GM18909 (cell line): ENCODE data around the gene ADSL.

Experiments used
- ATAC-seq: cut with Tn5 transposase; IDR thresholded peaks from one replicate; pipeline ENCODE4 v1.9.1; 2021; ENCODE audit warnings: mild to moderate bottlenecking; ENCODE audit not compliant: unreplicated experiment, poor library complexity

ADSL gene

GRCh38 chr22:40415531-40416266 lies 69.4 kb downstream of the ADSL start:
- ATAC-seq, result no peak

DNA sequence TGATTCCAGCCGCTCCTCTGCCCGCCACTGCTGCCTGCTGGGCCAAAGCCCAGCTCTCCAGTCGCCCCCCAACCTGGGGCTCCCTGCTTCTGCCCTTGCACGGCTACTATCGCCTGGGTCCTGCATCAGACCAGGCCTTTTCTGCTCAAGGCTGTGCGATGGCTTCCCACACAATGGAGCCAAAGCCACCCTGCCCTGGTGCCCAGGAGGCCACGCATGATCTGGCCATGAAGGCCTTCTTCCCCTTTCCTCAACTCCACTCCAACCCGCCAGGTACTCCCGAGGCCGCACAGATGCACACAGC lies 69.9 kb downstream of the ADSL start:
- no peak for ATAC-seq

- no peak for ATAC-seq
Observed at GRCh38 chr22:40416636-40417035, 70.3 kb downstream of the ADSL start.

DNA sequence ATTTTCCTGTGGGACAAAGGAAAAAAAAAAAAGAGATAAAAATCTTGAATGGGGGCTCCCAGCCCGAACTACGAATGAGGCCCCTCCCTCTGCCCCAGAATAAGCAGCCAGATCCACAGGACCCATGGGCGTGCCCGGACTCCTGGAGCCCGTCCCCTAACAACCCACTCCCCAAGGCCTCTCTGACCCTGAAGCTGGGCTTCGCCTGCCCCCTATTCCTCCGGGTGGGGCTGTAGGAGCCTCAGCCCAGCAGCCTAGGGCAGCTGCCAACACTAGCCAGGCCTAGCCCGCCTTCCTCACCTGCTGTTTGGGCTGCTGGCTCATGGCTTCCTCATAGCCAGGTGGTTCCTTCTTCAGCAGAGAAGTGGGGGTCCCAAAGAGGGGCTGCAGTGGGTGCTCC lies 70.7 kb downstream of the ADSL start:
- ATAC-seq, result no peak

- no peak for ATAC-seq
Observed at GRCh38 chr22:40417881-40418280, 71.6 kb downstream of the ADSL start.

DNA sequence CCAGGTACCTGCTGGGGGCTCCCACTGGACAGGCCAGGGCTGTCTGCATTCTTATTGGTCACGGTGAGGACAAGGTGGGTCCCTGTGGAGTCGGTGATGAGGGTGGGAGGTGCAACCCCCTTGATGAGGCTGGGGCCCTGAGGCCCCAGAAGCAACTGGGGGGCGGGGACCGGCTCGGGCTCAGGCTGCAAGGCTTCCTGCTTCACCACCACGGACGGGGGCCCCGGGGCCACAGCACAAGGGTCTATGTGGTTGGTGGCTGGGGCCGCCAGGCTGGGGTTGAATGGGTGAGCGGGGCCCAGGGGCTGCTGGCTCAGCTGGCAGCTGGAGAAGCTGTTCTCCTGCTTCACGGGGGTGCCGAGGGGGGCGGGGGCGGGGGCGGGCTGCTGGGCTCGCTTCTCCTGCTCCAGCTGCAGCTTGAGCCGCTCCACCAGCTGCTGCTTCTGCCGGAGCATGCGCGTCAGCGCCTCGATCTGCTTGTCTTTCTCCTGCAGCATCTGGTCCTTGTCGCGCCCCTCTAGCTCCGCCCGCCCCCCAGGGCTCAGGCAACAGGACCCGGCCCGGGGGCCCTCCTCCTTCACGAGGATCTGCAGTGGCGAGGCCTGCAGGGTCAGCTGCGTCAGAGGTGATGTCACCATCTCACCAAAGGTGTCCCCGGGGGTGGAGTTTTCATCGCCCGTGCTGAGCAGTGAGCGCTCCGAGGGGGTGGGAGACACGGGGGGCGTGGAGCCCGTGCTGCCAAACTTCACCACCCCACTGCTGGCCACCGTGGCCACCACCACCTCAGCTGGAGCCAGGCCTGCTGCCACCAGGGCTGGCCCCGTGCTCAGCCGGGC lies 72.3 kb downstream of the ADSL start:
- no peak for ATAC-seq

- ATAC-seq, result no peak
Observed at GRCh38 chr22:40419718-40420117, 73.4 kb downstream of the ADSL start.

DNA sequence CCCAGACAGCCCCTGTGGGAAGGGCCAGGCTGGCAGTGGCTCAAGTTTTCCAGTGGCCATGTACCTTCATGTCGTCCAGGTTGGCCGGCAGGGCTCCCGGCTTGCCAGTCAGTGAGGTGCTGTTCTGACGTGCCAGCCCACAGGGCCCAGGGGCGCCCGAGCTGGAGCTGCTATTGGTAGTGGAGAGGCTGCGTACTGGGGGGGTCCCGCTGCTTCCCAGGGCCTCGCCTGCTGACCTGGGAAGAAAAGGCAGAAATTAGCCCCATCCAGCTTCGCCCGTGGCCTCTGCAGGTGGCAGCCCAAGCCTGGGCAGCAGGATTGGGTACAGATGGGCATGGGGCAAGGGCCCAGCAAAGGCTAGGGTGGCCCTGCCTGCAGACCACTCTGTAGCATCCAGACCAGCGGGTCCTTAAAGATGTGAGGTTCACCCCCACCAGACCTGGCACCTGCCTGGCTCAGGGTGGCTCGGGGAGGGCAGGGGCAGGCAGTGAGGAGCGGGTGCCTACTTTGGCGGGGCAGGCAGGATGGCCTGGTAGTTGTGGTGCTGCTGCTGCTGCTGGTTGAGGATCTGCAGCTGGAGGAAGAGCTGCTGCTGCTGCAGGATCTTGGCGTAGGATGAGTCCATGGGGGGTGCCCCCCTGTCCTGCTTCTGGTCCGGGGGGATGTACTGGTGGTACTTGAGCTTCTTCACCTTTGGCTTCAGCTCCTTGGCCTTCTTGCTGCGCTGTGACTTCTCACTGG lies 74.2 kb downstream of the ADSL start:
- no peak for ATAC-seq

- ATAC-seq, result no peak
Observed at GRCh38 chr22:40421082-40421350, 74.7 kb downstream of the ADSL start.

- ATAC-seq, result no peak
Observed at GRCh38 chr22:40421941-40422340, 75.6 kb downstream of the ADSL start.

DNA sequence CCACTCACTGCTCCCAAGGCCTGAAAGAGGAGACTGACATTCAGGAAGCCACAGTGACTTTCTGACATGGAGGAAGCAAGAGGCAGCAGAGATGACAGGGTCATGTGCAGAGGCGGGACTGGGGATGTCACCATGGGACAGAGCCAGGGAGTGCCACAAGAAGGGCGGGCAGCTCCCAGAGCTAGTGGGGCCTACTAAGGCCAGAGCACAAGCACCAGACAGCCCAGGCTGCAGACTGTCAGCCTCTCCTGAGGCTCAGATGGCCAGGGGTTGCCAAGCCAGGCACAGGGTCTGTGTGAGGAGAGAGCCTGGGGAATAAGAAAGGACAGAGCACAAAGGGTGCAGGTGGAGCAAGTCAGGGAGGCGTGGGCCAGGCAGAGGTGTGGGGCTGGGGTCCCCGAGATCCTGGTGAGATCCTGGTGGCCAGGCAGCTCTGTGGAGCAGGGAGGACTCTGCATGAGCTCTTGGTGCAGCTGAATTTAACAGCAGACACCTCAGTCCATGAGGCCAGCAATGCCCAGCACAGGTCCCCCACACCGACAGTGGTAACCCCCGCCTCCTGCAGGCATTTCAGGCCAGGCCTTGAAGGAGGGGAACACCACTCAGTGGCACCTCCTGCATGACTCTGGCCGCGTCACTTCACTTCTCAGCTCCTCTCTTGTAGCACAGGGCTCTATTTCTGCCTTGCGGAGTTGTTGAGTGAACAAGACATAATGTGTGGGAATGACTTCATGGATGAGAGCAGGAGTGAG lies 76.4 kb downstream of the ADSL start:
- no peak for ATAC-seq

DNA sequence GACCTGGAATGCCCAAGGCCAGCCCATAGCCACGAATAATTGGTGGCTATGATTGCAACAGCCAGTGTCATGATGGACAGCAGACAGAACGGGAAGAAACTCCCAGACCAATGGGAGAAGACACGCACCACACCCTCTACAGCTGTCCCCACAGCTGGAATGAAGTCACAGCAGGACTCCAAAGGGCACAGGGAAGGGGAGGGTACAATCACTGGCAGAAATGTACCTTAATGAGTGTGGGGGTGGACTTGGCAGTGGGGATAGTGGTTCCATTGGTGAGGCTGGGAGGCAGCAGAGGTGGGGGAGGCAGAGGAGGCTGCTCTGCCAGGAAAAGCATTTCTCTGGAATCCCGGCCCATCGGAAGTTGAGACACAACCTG lies 77.0 kb downstream of the ADSL start:
- ATAC-seq, result no peak

GRCh38 chr22:40423882-40424640 lies 77.8 kb downstream of the ADSL start:
- no peak for ATAC-seq

DNA sequence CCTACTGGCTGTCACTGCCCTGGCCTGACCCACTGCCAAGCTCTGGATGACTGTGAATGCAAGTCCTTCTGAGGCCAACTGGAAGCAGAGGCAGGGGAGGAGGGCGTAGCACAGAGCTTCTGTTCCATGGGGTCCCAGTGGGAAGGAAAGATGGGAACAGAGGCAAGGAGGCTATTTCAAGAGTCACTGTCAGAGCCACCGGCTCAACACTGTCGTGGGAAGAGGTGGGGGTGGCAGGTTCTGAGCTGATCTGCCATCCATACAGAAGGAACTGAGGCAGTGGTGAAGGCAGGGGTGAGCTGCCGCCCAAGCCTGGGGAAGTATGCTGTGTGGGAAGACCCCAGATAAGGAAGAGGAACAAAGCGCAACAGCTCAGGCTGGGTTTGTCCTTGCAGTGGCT lies 78.8 kb downstream of the ADSL start:
- no peak for ATAC-seq

- ATAC-seq, result no peak
Observed at GRCh38 chr22:40426594-40427333, 80.5 kb downstream of the ADSL start.

GRCh38 chr22:40428796-40429195 lies 82.5 kb downstream of the ADSL start:
- no peak for ATAC-seq

DNA sequence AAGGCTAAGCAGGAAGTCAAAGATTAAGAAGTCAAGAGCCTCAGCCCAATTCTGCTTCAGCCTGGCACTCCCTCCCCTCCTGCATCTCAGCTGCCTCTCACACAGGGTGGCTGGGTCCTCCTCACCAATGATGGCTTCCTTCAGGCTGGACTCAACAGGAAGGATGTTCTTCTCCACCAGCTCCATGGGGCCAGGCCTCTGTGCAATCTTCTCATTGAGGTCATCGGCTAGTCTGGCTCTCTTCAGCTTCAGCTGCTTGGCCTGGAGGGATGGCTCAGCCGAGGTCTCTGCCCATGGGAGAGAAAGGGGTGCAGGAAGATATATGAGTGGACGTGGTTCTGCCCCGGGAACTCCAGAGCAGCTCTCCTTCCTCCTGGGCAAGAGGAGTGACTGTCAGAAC lies 83.2 kb downstream of the ADSL start:
- no peak for ATAC-seq

DNA sequence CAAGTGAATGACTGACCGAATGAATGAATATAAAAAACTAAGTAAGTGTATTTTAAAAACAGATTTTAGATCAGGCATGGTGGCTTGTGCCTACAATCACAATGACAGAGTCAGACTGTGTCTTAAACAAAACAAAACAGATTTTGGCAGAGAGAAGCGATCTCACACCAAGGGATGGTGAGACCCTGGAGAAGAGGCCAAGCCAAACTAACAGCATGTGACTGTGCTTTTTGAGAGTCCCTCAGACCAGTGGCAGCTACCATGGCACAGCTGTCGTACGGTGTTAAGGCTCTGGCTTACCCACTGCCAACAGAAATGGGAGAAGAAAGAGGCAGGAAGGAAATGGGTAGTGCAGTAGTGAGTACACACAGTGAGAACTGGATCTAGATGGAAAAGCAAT lies 84.7 kb downstream of the ADSL start:
- no peak for ATAC-seq

DNA sequence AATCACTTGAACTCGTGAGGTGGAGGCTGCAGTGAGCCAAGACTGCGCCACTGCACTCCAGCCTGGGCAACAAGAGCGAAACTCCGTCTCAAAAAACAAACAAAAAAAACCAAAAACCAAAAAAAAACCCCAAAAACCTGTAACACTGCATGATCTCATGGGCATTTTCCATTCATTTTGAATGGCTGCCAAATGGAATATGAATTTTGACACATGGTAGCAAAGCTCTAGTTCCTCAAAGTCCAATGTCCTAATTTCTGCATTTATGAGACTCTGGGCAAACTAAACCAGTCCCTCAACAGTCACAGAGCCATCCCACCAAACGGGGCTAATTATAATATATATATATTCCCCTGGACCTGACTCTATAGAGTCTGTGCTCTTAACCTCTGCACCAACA lies 85.9 kb downstream of the ADSL start:
- ATAC-seq, result no peak

DNA sequence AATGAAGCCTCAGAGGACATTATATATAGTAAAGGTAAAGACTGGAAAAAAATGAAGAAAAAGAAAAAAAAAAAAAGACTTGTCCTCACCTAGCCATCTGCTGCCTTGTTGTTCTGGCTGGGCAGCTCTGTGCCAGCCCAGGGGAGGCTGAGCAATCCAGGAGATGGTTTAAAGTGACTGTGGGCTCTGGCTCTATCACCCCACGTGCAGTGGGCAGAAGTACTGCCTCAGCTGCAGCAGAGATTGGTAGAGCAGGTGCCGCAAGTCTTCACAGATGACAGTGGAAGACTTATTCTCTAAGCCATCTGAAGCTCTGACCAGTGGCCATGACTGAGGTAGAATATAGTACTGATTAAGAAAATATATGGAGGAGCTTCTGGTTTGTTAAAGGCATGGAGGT lies 86.3 kb downstream of the ADSL start:
- no peak for ATAC-seq
